ENCODE data around the gene CCDC107. TPM values are rescaled to one million over a fixed set of nuclear protein-coding genes. Genes with fewer than 3 reads are reported as not detected.
A peak's percentile ranks its signal among the peaks of the same experiment; 100 is the strongest.

The CCDC107 gene
- total and polyA plus RNA-seq, 2 of the 13 experiments (the other 11 are each of a cell fraction or from before 2014, with no cell fraction given): 7.1 to 15.2 TPM

GRCh38 chr9:35658137-35658967 is at the start of gene CCDC107 (continued):
- TF ChIP-seq ZBTB14 (CRISPR knock-in tag; IDR thresholded peaks at IDR 0.05) (no peak; the same call in 1 of the 2 replicates), ZFP36L2 (CRISPR knock-in tag; IDR thresholded peaks at IDR 0.05) (no peak), POGZ (CRISPR knock-in tag; IDR thresholded peaks at IDR 0.05) (peak; percentile 77), XRCC5 (optimal IDR thresholded peaks at IDR 0.05; ENCODE audit: low read length) (peak; percentile 82), NFYC (CRISPR knock-in tag; IDR thresholded peaks at IDR 0.05) (no peak; the same call in 1 of the 2 replicates), RBM39 (IDR thresholded peaks at IDR 0.05; ENCODE audit: low read depth, low read length, poor library complexity, severe bottlenecking) (peak; percentile 78), CSRNP1 (CRISPR knock-in tag; IDR thresholded peaks at IDR 0.05) (no peak), ZNF556 (CRISPR knock-in tag; IDR thresholded peaks at IDR 0.05; ENCODE audit: borderline replicate concordance) (peak; percentile 4; the same call in 1 of the 2 replicates), ZBTB39 (CRISPR knock-in tag; IDR thresholded peaks at IDR 0.05) (no peak), CBX1 (IDR thresholded peaks at IDR 0.05; ENCODE audit: low read depth) (no peak), ZSCAN31 (CRISPR knock-in tag; IDR thresholded peaks at IDR 0.05; ENCODE audit: low read depth) (no peak; the same call in 1 of the 2 replicates), CERS6 (CRISPR knock-in tag; IDR thresholded peaks at IDR 0.05) (no peak), CREB1 (IDR thresholded peaks at IDR 0.05) (no peak), CREB1 (CRISPR knock-in tag; IDR thresholded peaks at IDR 0.05) (no peak), ZNF878 (CRISPR knock-in tag; IDR thresholded peaks at IDR 0.05) (no peak), ZNF772 (CRISPR knock-in tag; IDR thresholded peaks at IDR 0.05) (0 out of 2 replicates have a peak, but pooled peaks have one; percentile 23), ZNF431 (CRISPR knock-in tag; IDR thresholded peaks at IDR 0.05; ENCODE audit: borderline replicate concordance, low read depth) (no peak), ZBTB7A (CRISPR knock-in tag; IDR thresholded peaks at IDR 0.05) (peak; percentile 98), BCL6 (CRISPR knock-in tag; IDR thresholded peaks at IDR 0.05) (peak; percentile 44), TSC22D2 (CRISPR knock-in tag; IDR thresholded peaks at IDR 0.05; ENCODE audit: borderline replicate concordance) (no peak; the same call in 1 of the 2 replicates), GATA4 (IDR thresholded peaks at IDR 0.05; ENCODE audit: borderline replicate concordance, low read depth) (peak; percentile 60; the same call in 1 of the 2 replicates), RARG (CRISPR knock-in tag; IDR thresholded peaks at IDR 0.05; ENCODE audit: low read depth) (no peak; the same call in 1 of the 2 replicates), ATF7 (IDR thresholded peaks at IDR 0.05) (no peak), ATF7 (CRISPR knock-in tag; IDR thresholded peaks at IDR 0.05) (no peak), SIN3B (IDR thresholded peaks at IDR 0.05; ENCODE audit: low read length) (no peak)
